T-helper 22 cell (primary cell): ENCODE data around the gene E4F1.

Experiments
- DNase-seq: peaks from one replicate; pipeline ENCODE4 v3.0.0-alpha.2; 2020; ENCODE audit warnings: low read depth

Gene E4F1

GRCh38 chr16:2223221-2223941 lies at the start of gene E4F1:
TSS of gene E4F1 (plus strand) at chr16:2223591. CDS start at chr16:2223614, 23 bp downstream.
- DNase-seq: peak; percentile 99

- no peak for DNase-seq
These were observed 49.5 kb upstream of the E4F1 start for GRCh38 chr16:2173916-2174315.

GRCh38 chr16:2174396-2175131 lies 48.8 kb upstream of the E4F1 start:
- no peak for DNase-seq

GRCh38 chr16:2175454-2175853 lies 47.9 kb upstream of the E4F1 start:
- DNase-seq: no peak

GRCh38 chr16:2176047-2176446 lies 47.3 kb upstream of the E4F1 start:
- no peak for DNase-seq

GRCh38 chr16:2177101-2177500 lies 46.3 kb upstream of the E4F1 start:
- DNase-seq: no peak

GRCh38 chr16:2177561-2177960 lies 45.8 kb upstream of the E4F1 start:
- no peak for DNase-seq

- DNase-seq: peak; percentile 21
These were observed 44.9 kb upstream of the E4F1 start for GRCh38 chr16:2178321-2179106.

- DNase-seq: no peak
These were observed 44.3 kb upstream of the E4F1 start for GRCh38 chr16:2179107-2179501.

GRCh38 chr16:2179576-2179975 lies 43.8 kb upstream of the E4F1 start:
- no peak for DNase-seq

- no peak for DNase-seq
These were observed 42.9 kb upstream of the E4F1 start for GRCh38 chr16:2180461-2180860.

- DNase-seq: no peak
These were observed 42.1 kb upstream of the E4F1 start for GRCh38 chr16:2180962-2181923.

GRCh38 chr16:2181952-2182351 lies 41.4 kb upstream of the E4F1 start:
- DNase-seq: no peak

GRCh38 chr16:2183671-2184070 lies 39.7 kb upstream of the E4F1 start:
- no peak for DNase-seq

GRCh38 chr16:2184346-2184745 lies 39.0 kb upstream of the E4F1 start:
- no peak for DNase-seq

GRCh38 chr16:2184962-2185361 lies 38.4 kb upstream of the E4F1 start:
- DNase-seq: no peak

GRCh38 chr16:2186064-2186463 lies 37.3 kb upstream of the E4F1 start:
- no peak for DNase-seq

- DNase-seq: no peak
These were observed 36.9 kb upstream of the E4F1 start for GRCh38 chr16:2186505-2186904.

- no peak for DNase-seq
These were observed 36.2 kb upstream of the E4F1 start for GRCh38 chr16:2187212-2187611.

- DNase-seq: no peak
These were observed 35.0 kb upstream of the E4F1 start for GRCh38 chr16:2188395-2188794.

GRCh38 chr16:2189252-2189893 lies 34.0 kb upstream of the E4F1 start:
- no peak for DNase-seq
